Activated T-helper 1 cell treated with anti-CD3 and anti-CD28 coated beads, Interleukin-12 subunit alpha, Interleukin-12 subunit beta, Interleukin-2, Interleukin-4 antibody, amounts not matched to agents 30 ng/mL and 10 ng/mL and 1 ng/mL, durations not matched to agents 14 hours and 24 hours and 36 hours (primary cell): Measurements from ENCODE around the gene ITGA6. TPM values are rescaled to one million over a fixed set of nuclear protein-coding genes. Genes with fewer than 3 reads are reported as not detected.

Experiments used
- DNase-seq: peaks from one replicate; pipeline ENCODE4 v3.0.0; 2021; ENCODE audit warnings: low spot score
- H3K27ac Mint-ChIP-seq: one replicate; pipeline ENCODE4 v1.8.0; 2021; ENCODE audit warnings: mild to moderate bottlenecking, mixed read lengths
- H3K27me3 Mint-ChIP-seq: one replicate; pipeline ENCODE4 v1.8.0; 2022; ENCODE audit warnings: mild to moderate bottlenecking, moderate library complexity, mixed read lengths; ENCODE audit not compliant: insufficient read depth
- H3K36me3 Mint-ChIP-seq: one replicate; pipeline ENCODE4 v1.8.0; 2021; ENCODE audit warnings: low read depth, mixed read lengths
- H3K4me1 Mint-ChIP-seq: one replicate; pipeline ENCODE4 v1.8.0; 2021; ENCODE audit warnings: low read depth, mixed read lengths
- H3K4me3 Mint-ChIP-seq: one replicate; pipeline ENCODE4 v1.8.0; 2021; ENCODE audit warnings: mild to moderate bottlenecking, moderate library complexity, mixed read lengths
- H3K9me3 Mint-ChIP-seq: one replicate; pipeline ENCODE4 v1.8.0; 2021; ENCODE audit warnings: mixed read lengths
- intact Hi-C: fragments of 100-400 bp; cut with micrococcal nuclease; formaldehyde crosslinking; loops from one replicate; pipeline ENCODE4 v1.15.1; 2024
- total RNA-seq: library from RNA; stranded (reverse); gene quantifications from 2 replicates; pipeline ENCODE4 v1.2.3, GENCODE V29; 2022

Gene ITGA6
- total RNA-seq, 1 donor from 2014 or later, result 1.9 TPM

DNA sequence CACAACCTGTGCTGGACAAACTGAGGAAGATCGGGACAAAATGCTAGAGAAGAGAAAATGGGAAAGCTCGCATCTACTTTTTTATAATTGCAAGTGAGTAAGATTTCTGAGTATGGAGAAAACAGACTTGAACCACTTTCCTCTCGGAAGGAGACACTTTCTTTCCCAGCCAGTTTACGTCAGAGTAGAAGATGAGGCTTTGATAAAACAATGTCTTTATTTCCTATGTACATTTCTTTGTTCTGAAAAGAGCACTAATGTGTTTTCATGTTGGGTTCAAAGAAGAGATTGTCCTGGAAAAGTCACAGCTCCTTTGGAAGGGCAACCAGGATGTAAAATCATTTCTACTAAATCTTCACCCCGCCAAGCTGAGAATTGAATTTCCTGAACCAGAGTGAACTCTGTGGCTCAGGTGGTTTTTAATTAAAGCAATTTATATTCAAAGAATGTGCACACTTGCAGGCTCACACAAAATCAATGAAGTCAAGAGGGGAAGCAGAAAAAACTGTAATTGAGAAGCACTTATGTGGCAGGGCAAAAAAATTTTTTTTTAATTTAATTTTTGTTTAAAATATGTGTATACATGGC is 23.4 kb upstream of the ITGA6 start:
- H3K9me3 Mint-ChIP-seq, result no peaks in the 10 kb centered on the region
- no peak overlapping the region for H3K27ac Mint-ChIP-seq
- H3K27me3 Mint-ChIP-seq, result peaks cover 5% of the 10 kb centered on the region
- H3K4me3 Mint-ChIP-seq, result no peak overlapping the region
- no peak for DNase-seq
- no peaks in the 10 kb centered on the region for H3K4me1 Mint-ChIP-seq
- H3K36me3 Mint-ChIP-seq, result no peaks in the 10 kb centered on the region
- intact Hi-C loops, result no loop called here

DNA sequence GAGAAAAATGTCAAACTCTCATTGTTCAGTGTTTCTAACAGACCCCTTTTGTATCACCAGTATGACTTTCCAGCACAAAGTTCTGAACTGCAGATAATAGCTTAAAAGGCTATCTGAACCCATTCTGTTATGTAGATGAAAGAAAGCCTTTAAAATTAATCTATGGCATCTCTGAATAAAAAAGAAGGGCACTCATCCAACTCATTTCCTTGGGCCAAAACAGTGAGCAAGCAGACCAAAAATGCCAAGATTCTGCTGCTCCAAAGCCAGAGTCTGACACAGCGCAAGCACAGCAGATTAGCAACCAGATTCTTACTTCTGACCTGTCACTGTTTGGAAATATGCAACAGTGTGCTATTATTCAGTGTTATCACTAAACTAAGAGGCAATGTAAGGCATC is 22.6 kb upstream of the ITGA6 start:
- intact Hi-C loops, result no loop called here
- H3K4me3 Mint-ChIP-seq, result no peak overlapping the region
- no peaks in the 10 kb centered on the region for H3K36me3 Mint-ChIP-seq
- H3K27ac Mint-ChIP-seq, result no peak overlapping the region
- no peak for DNase-seq
- H3K9me3 Mint-ChIP-seq, result no peaks in the 10 kb centered on the region
- no peaks in the 10 kb centered on the region for H3K4me1 Mint-ChIP-seq
- H3K27me3 Mint-ChIP-seq, result peaks cover 5% of the 10 kb centered on the region

DNA sequence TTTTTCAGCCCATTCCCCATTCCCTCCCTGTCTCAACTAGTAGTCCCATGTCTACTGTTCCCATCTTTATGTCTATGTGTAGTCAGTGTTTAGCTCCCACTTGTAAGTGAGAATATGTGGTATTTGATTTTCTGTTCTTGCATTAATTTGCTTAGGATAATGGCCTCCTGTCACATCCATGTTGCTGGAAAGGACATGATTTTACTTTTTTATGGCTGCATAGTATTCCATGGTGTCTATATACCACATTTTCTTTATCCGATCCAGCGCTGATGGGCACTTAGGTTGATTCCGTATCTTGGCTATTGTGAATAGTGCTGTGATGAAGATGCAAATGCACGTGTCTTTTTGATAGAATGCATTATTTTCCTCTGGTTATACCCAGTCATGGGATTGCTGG is 21.7 kb upstream of the ITGA6 start:
- Mint-ChIP-seq H3K36me3 (no peaks in the 10 kb centered on the region), H3K27ac (no peak overlapping the region), H3K4me1 (no peaks in the 10 kb centered on the region), H3K27me3 (peaks cover 5% of the 10 kb centered on the region), H3K9me3 (no peaks in the 10 kb centered on the region), H3K4me3 (no peak overlapping the region)
- intact Hi-C loops, result no loop called here
- DNase-seq, result no peak

DNA sequence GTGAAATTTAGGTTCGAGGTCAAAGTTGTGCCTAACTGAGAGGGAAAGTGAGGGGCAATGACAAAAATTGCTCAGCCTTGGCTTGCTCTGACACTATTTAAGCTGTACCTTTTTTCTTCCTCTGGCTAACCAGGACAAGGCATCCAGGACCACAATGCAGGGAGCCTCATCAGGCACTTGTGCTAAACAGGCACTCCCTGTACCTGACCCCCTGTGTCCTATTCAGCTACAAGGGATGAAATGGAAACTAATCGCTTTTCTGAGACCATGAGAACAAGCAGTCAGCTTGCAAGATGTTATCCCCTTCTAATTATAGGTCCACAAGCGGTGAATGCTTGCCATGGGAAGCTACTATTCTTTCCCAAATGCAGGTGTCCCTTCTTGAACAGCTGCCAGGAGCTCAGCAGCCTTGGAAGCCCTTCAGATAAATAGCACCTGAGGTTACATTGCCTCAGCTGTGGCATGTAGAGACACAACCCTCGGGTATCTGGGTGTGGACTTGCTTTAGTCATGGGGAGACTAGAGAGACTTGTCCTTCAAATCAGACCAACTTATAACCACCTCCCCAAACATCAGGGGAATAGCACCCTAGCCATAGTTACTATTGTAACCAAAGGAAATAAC is 19.1 kb upstream of the ITGA6 start:
- intact Hi-C loops, result no loop called here
- DNase-seq, result no peak
- Mint-ChIP-seq H3K36me3 (no peaks in the 10 kb centered on the region), H3K9me3 (peaks cover 4% of the 10 kb centered on the region), H3K4me1 (no peaks in the 10 kb centered on the region), H3K27ac (no peak overlapping the region), H3K4me3 (no peak overlapping the region), H3K27me3 (peaks cover 13% of the 10 kb centered on the region)

DNA sequence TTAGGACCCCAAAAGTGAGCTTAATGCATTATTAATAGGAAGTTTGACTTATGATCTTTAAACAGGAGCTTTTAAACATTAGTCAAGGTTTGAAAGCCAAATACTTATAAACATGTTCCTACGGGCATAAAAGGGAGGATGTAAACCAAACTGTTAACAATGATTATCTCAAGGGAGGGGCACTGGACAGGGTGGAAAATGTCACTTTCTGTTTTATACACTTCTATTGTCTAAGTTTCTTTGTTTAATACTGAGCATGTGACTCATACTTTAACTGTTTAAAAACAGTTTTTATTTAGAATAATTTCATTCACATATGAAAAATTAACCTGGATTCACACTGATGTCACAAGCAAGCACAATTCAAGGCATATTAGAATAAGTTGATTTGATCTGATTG is 18.3 kb upstream of the ITGA6 start:
- intact Hi-C loops, result no loop called here
- DNase-seq, result no peak
- Mint-ChIP-seq H3K36me3 (no peaks in the 10 kb centered on the region), H3K27ac (no peak overlapping the region), H3K9me3 (peaks cover 4% of the 10 kb centered on the region), H3K4me3 (no peak overlapping the region), H3K4me1 (no peaks in the 10 kb centered on the region), H3K27me3 (peaks cover 13% of the 10 kb centered on the region)

DNA sequence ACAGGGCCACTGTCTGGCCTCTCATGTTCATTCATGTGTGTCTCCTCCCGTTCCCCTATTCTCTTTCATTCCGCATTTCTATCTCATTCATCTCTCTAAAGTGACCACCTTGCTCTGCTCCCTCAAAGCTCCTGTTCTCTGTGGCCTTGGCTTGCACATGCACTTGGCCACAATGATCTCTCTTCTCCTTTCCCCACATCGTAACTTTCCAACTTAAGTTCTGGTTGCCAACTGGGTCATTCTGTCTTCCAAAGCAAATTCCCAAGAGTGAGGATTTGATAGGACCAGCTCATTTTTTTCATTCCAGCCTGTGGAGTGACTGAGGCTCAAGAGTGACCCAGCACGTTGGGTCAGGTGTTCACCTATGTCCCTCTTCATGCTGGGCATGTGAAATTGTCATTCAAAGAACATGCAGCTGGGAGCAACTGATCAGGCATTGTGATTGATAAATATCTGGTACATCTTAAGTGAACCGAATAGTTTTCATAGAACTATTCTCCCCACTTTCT is 14.3 kb upstream of the ITGA6 start:
- H3K4me3 Mint-ChIP-seq, result no peak overlapping the region

DNA sequence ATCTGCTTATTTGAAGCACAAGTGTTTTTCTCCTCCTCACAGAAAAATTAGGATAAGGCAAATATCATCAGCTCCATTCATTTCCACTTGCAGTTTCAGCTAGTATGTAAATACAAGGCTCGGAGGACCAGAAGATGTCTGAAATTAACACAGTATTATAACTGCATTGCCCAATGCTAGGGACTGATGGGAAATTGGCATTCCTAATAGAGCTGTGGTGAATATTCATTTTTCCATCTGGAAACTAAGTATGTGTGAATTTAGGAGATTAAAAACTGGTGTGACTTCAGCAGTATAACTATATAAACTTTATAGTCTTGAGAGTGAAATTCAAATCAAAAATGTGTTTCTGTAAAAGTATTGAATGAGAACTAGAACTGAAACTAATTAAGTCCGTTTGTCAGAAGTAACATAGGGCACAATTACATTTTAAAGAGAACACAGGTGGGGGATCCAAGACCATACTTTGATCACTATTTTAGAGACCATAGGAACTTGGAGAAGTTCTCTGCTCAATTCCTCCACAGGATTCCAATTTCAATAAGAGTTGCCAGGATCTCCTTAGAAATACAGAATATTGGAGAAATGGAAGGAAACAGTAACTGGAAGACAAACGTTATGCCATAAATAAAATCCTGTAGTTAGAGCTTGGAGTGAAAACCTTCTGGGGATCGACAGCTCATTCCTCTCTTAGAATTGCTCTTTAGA is 12.1 kb upstream of the ITGA6 start:
- intact Hi-C loops, result no loop called here
- DNase-seq, result no peak
- Mint-ChIP-seq H3K9me3 (peaks cover 13% of the 10 kb centered on the region), H3K27ac (no peak overlapping the region), H3K36me3 (no peaks in the 10 kb centered on the region), H3K27me3 (peaks cover 31% of the 10 kb centered on the region), H3K4me1 (no peaks in the 10 kb centered on the region), H3K4me3 (no peak overlapping the region)

More for the DNA sequence above, 14.3 kb upstream of the ITGA6 start:
- Mint-ChIP-seq H3K36me3 (no peaks in the 10 kb centered on the region), H3K9me3 (peaks cover 4% of the 10 kb centered on the region), H3K27me3 (peaks cover 19% of the 10 kb centered on the region), H3K4me1 (no peaks in the 10 kb centered on the region), H3K27ac (no peak overlapping the region)
- intact Hi-C loops, result no loop called here
- DNase-seq, result no peak

DNA sequence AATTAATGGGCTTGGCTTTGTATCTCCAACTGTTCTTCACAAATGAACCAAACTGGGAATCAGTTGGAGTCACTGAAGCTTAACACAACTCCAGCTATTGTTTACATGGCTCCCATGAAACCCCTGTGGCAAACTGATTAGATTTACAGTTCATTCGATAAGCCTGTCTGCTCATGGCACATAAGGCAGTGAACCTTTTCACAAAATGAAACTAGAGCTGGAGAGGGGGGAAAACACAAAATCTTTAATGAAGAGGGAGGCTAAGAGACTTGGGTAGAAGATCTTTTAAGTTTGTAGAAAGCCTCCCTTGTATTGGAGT is 11.6 kb upstream of the ITGA6 start:
- Mint-ChIP-seq H3K36me3 (no peaks in the 10 kb centered on the region), H3K4me1 (no peaks in the 10 kb centered on the region), H3K27ac (no peak overlapping the region), H3K4me3 (no peak overlapping the region), H3K27me3 (peaks cover 31% of the 10 kb centered on the region), H3K9me3 (peaks cover 12% of the 10 kb centered on the region)
- intact Hi-C loops, result no loop called here
- DNase-seq, result no peak

DNA sequence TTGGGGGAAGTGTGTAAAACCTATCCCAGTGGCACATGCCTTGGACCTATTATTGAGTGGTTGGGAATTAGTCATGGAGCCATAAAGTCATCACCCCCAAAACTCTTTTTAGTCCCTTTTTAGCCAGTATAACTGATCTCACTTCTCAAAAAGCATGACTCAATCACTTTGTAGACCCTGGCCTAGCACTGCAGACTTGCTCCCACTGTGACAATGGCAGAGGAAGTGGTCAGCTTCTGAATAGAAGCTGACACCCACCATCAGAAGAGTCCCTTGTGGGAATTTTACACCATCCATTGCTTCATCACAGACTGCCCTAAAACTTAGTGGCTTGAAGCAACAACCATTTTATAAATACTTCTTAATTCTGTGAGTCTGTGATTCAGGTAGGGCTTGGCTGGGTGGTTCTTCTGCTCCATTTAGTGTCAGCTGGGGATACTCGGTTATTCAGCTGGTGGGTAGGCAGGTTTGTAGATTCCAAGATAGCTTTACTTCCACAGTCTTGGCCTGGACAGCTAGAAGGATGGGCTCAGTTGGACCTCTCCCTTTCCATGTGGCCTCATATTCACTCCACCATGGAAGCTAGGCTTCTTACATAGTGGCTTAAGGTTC is 10.8 kb upstream of the ITGA6 start:
- DNase-seq, result no peak
- H3K36me3 Mint-ChIP-seq, result no peaks in the 10 kb centered on the region

DNA sequence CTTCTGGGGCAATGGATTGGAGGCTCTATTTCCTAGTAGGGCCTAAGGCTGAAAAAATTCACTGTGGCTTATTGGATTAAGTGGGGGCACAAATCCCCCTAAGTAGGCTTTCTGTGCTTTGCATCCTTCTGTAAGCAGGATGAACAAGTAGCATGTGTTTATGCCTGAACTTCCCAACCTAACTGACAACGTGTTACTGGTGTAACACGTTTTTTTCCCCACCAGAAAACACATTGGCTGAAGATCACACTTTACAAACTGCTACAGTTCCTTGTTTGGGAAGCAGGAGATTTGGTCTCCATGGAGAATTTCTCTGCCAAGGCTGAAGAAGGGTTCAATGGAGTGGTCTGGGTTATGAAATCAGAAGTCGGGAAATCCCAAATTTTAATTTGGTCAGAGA is 7.2 kb upstream of the ITGA6 start:
- peaks cover 18% of the 10 kb centered on the region for H3K27me3 Mint-ChIP-seq
- no peak for DNase-seq
- H3K9me3 Mint-ChIP-seq, result peaks cover 8% of the 10 kb centered on the region
- no peak overlapping the region for H3K27ac Mint-ChIP-seq
- intact Hi-C loops, result no loop called here
- no peak overlapping the region for H3K4me3 Mint-ChIP-seq
- H3K36me3 Mint-ChIP-seq, result no peaks in the 10 kb centered on the region
- no peaks in the 10 kb centered on the region for H3K4me1 Mint-ChIP-seq

More for the DNA sequence above, 10.8 kb upstream of the ITGA6 start:
- Mint-ChIP-seq H3K27me3 (peaks cover 30% of the 10 kb centered on the region), H3K27ac (no peak overlapping the region), H3K4me1 (no peaks in the 10 kb centered on the region), H3K4me3 (no peak overlapping the region), H3K9me3 (peaks cover 8% of the 10 kb centered on the region)
- intact Hi-C loops, result no loop called here

DNA sequence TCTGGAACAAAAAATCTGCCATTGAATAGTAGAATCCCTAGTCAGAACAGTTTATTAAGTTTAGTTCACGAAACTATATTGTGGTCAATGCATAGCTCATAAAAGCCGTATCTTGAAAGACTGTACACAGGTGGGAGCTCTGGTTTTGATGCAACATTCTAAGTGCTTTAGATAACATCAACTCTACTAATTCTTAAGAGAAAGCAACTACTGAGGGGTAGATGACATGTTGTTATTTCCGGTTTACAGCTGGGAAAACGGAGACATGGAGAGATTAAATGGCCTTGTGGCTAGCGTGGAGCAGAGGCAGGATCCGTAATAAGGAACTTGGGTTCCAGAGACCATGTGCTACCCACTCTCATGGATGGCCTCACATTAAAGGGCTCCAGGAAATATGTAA is 4.2 kb upstream of the ITGA6 start:
- peaks cover 7% of the 10 kb centered on the region for H3K4me1 Mint-ChIP-seq
- peak overlapping the region; percentile 0 for H3K4me3 Mint-ChIP-seq
- DNase-seq, result no peak
- peaks cover 17% of the 10 kb centered on the region for H3K27me3 Mint-ChIP-seq
- H3K27ac Mint-ChIP-seq, result no peak overlapping the region
- H3K9me3 Mint-ChIP-seq, result peaks cover 8% of the 10 kb centered on the region
- no peaks in the 10 kb centered on the region for H3K36me3 Mint-ChIP-seq
- intact Hi-C loops, result no loop called here

DNA sequence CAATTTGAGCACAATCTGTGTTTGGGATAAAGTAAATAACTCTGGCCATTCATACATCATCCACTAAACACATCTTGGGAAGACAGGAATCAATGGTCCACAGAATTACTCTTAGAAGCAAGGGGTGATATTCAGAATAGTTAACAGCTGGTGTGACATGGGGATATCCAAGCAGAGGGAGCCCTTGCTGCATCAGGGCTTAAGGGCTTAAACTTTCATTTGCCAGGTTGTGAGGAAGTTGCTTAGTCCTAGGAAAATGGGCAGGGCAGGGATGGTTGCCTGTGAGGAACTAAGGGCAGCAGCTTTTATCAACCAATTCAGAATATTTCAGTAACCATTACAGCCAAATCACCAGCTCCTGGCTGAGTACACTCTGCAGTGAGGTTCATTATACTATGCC is 2.0 kb upstream of the ITGA6 start:
- Mint-ChIP-seq H3K27ac (no peak overlapping the region), H3K9me3 (no peaks in the 10 kb centered on the region), H3K4me3 (no peak overlapping the region), H3K36me3 (peaks cover 3% of the 10 kb centered on the region), H3K27me3 (peaks cover 23% of the 10 kb centered on the region), H3K4me1 (peaks cover 27% of the 10 kb centered on the region)
- intact Hi-C loops, result loop anchor here (5.0 kb wide), 1 partner anchor 173 kb away; no protein-coding TSS in a partner anchor
- no peak for DNase-seq

DNA sequence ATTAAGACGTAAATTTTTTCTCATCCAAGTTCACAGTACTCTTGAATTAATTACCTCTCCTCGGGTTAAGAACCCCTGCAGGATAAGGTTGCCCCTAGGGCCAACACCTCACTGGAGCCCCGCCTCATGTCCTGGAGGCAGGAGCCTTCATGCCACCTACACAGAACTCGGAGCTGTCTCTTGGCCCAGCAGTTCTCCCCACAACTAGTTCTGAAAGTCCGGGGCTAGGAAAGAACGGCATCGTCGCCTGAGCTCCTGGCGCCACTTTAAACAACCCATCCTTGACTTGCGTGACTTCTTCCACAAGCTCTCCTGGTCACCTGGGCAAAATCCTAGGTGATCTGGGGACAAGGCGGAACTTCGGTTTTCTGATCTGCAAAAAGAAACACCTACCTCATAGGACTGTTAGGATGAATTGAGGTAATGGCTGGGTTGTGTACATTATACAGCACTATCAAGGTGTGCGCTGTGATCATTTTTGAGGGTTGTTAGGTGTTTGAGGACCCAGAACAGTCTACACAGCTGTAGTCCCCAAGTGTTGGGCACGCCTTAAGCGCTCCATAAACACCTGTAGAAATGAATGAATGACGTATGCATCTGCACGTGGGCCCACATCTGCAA is 641 bp upstream of the ITGA6 start:
- Mint-ChIP-seq H3K36me3 (peaks cover 6% of the 10 kb centered on the region), H3K9me3 (no peaks in the 10 kb centered on the region), H3K4me1 (peaks cover 39% of the 10 kb centered on the region), H3K4me3 (peak overlapping the region; percentile 85), H3K27me3 (peaks cover 28% of the 10 kb centered on the region), H3K27ac (peak overlapping the region; percentile 70)
- no peak for DNase-seq
- intact Hi-C loops, result loop anchor here (1.0 to 5.0 kb wide), 4 partner anchors 11 to 174 kb away; no protein-coding TSS in a partner anchor
